Activated CD4-positive, alpha-beta memory T cell treated with anti-CD3 and anti-CD28 coated beads, Interleukin-2, amount 10 ng/mL, durations not matched to agents 7 days and 5 days (primary cell): ENCODE data around the gene MEIS1. TPM values are rescaled to one million over a fixed set of nuclear protein-coding genes. Genes with fewer than 3 reads are reported as not detected.

Source experiments
- CTCF ChIA-PET: fragments of 350-600 bp; sonication (Branson Sonifier 250); formaldehyde crosslinking; loops from one replicate; lab custom pipeline; 2021; ENCODE audit warnings: antibody characterized with exemption, inconsistent platforms; lab: Charles Lee
- POLR2A ChIA-PET: fragments of 350-600 bp; sonication (Branson Sonifier 250); formaldehyde crosslinking; loops from one replicate; lab custom pipeline; 2021; ENCODE audit warnings: antibody characterized with exemption; lab: Charles Lee
- DNase-seq: peaks from one replicate; pipeline ENCODE4 v3.0.0-alpha.2; 2020
- H3K27ac Mint-ChIP-seq: one replicate; pipeline ENCODE4 v1.8.0; 2021; ENCODE audit warnings: mild to moderate bottlenecking, mixed read lengths
- H3K27me3 Mint-ChIP-seq: one replicate; pipeline ENCODE4 v1.8.0; 2021; ENCODE audit warnings: mixed read lengths
- H3K36me3 Mint-ChIP-seq: one replicate; pipeline ENCODE4 v1.8.0; 2021; ENCODE audit warnings: low read depth, mixed read lengths
- H3K4me1 Mint-ChIP-seq: one replicate; pipeline ENCODE4 v1.8.0; 2021; ENCODE audit warnings: mixed read lengths
- H3K4me3 Mint-ChIP-seq: one replicate; pipeline ENCODE4 v1.8.0; 2021; ENCODE audit warnings: mild to moderate bottlenecking, mixed read lengths
- H3K9me3 Mint-ChIP-seq: one replicate; pipeline ENCODE4 v1.8.0; 2021; ENCODE audit warnings: mixed read lengths
- total RNA-seq, 2 experiments: library from RNA; stranded (reverse); gene quantifications; one replicate each; pipeline ENCODE4 v1.2.3, GENCODE V29; 2021

The MEIS1 gene
- total RNA-seq, 2 experiments from 2014 or later: not detected

GRCh38 chr2:66560683-66561082 is 125.8 kb downstream of the MEIS1 start:
- Mint-ChIP-seq H3K4me3 (no peak overlapping the region), H3K27me3 (peaks cover 3% of the 10 kb centered on the region), H3K36me3 (no peaks in the 10 kb centered on the region), H3K27ac (no peak overlapping the region), H3K4me1 (no peaks in the 10 kb centered on the region), H3K9me3 (no peaks in the 10 kb centered on the region)
- ChIA-PET POLR2A (no interaction called here), CTCF (no interaction called here)
- DNase-seq: no peak

GRCh38 chr2:66561645-66562303 is 126.8 kb downstream of the MEIS1 start:
- Mint-ChIP-seq H3K4me1 (no peaks in the 10 kb centered on the region), H3K4me3 (no peak overlapping the region), H3K9me3 (no peaks in the 10 kb centered on the region), H3K27me3 (peaks cover 3% of the 10 kb centered on the region), H3K27ac (no peak overlapping the region), H3K36me3 (no peaks in the 10 kb centered on the region)
- no peak for DNase-seq
- ChIA-PET CTCF (no interaction called here), POLR2A (no interaction called here)

GRCh38 chr2:66562304-66562685 is 127.4 kb downstream of the MEIS1 start:
- no peak overlapping the region for H3K27ac Mint-ChIP-seq
- ChIA-PET POLR2A (no interaction called here), CTCF (no interaction called here)
- no peak overlapping the region for H3K4me3 Mint-ChIP-seq
- no peak for DNase-seq
- H3K9me3 Mint-ChIP-seq: no peaks in the 10 kb centered on the region
- H3K4me1 Mint-ChIP-seq: no peaks in the 10 kb centered on the region
- no peaks in the 10 kb centered on the region for H3K36me3 Mint-ChIP-seq
- peaks cover 3% of the 10 kb centered on the region for H3K27me3 Mint-ChIP-seq

GRCh38 chr2:66563473-66563872 is 128.5 kb downstream of the MEIS1 start:
- POLR2A ChIA-PET: no interaction called here
- H3K27ac Mint-ChIP-seq: no peak overlapping the region
- H3K27me3 Mint-ChIP-seq: peaks cover 3% of the 10 kb centered on the region
- H3K4me3 Mint-ChIP-seq: no peak overlapping the region
- no peak for DNase-seq
- CTCF ChIA-PET: no interaction called here
- H3K4me1 Mint-ChIP-seq: no peaks in the 10 kb centered on the region
- H3K36me3 Mint-ChIP-seq: no peaks in the 10 kb centered on the region
- H3K9me3 Mint-ChIP-seq: no peaks in the 10 kb centered on the region

GRCh38 chr2:66565291-66565690 is 130.4 kb downstream of the MEIS1 start:
- no peak overlapping the region for H3K4me3 Mint-ChIP-seq
- no peaks in the 10 kb centered on the region for H3K9me3 Mint-ChIP-seq
- peaks cover 3% of the 10 kb centered on the region for H3K27me3 Mint-ChIP-seq
- POLR2A ChIA-PET: no interaction called here
- H3K4me1 Mint-ChIP-seq: no peaks in the 10 kb centered on the region
- no peak for DNase-seq
- CTCF ChIA-PET: no interaction called here
- H3K27ac Mint-ChIP-seq: no peak overlapping the region
- no peaks in the 10 kb centered on the region for H3K36me3 Mint-ChIP-seq

- Mint-ChIP-seq H3K4me1 (no peaks in the 10 kb centered on the region), H3K36me3 (no peaks in the 10 kb centered on the region), H3K27me3 (peaks cover 3% of the 10 kb centered on the region), H3K9me3 (no peaks in the 10 kb centered on the region), H3K27ac (no peak overlapping the region), H3K4me3 (no peak overlapping the region)
- POLR2A ChIA-PET: no interaction called here
- CTCF ChIA-PET: no interaction called here
- DNase-seq: no peak
These were observed 131.9 kb downstream of the MEIS1 start for GRCh38 chr2:66566726-66567399.

GRCh38 chr2:66567729-66568128 is 132.8 kb downstream of the MEIS1 start:
- ChIA-PET POLR2A (no interaction called here), CTCF (no interaction called here)
- no peaks in the 10 kb centered on the region for H3K9me3 Mint-ChIP-seq
- DNase-seq: no peak
- H3K27me3 Mint-ChIP-seq: peaks cover 3% of the 10 kb centered on the region
- H3K36me3 Mint-ChIP-seq: no peaks in the 10 kb centered on the region
- no peak overlapping the region for H3K4me3 Mint-ChIP-seq
- no peak overlapping the region for H3K27ac Mint-ChIP-seq
- H3K4me1 Mint-ChIP-seq: no peaks in the 10 kb centered on the region

GRCh38 chr2:66568650-66569300 is 133.8 kb downstream of the MEIS1 start:
- Mint-ChIP-seq H3K27ac (no peak overlapping the region), H3K27me3 (peaks cover 2% of the 10 kb centered on the region), H3K9me3 (no peaks in the 10 kb centered on the region), H3K36me3 (no peaks in the 10 kb centered on the region), H3K4me1 (no peaks in the 10 kb centered on the region), H3K4me3 (no peak overlapping the region)
- ChIA-PET POLR2A (no interaction called here), CTCF (no interaction called here)
- DNase-seq: no peak

- Mint-ChIP-seq H3K9me3 (no peaks in the 10 kb centered on the region), H3K36me3 (no peaks in the 10 kb centered on the region), H3K27me3 (peaks cover 7% of the 10 kb centered on the region), H3K4me3 (no peak overlapping the region), H3K4me1 (no peaks in the 10 kb centered on the region), H3K27ac (no peak overlapping the region)
- DNase-seq: no peak
- ChIA-PET POLR2A (no interaction called here), CTCF (no interaction called here)
These were observed 134.5 kb downstream of the MEIS1 start for GRCh38 chr2:66569321-66569851.

GRCh38 chr2:66569974-66570373 is 135.0 kb downstream of the MEIS1 start:
- POLR2A ChIA-PET: no interaction called here
- no peak overlapping the region for H3K27ac Mint-ChIP-seq

GRCh38 chr2:66570471-66570870 is 135.5 kb downstream of the MEIS1 start:
- Mint-ChIP-seq H3K27me3 (peaks cover 17% of the 10 kb centered on the region), H3K27ac (no peak overlapping the region), H3K36me3 (no peaks in the 10 kb centered on the region), H3K4me1 (peaks cover 3% of the 10 kb centered on the region), H3K9me3 (no peaks in the 10 kb centered on the region), H3K4me3 (no peak overlapping the region)
- POLR2A ChIA-PET: no interaction called here
- CTCF ChIA-PET: no interaction called here
- DNase-seq: no peak

More at GRCh38 chr2:66569974-66570373, 135.0 kb downstream of the MEIS1 start:
- no peak for DNase-seq
- H3K4me1 Mint-ChIP-seq: no peaks in the 10 kb centered on the region
- CTCF ChIA-PET: no interaction called here
- H3K4me3 Mint-ChIP-seq: no peak overlapping the region
- peaks cover 12% of the 10 kb centered on the region for H3K27me3 Mint-ChIP-seq
- H3K9me3 Mint-ChIP-seq: no peaks in the 10 kb centered on the region
- no peaks in the 10 kb centered on the region for H3K36me3 Mint-ChIP-seq

- no peak for DNase-seq
- no peak overlapping the region for H3K4me3 Mint-ChIP-seq
- H3K27ac Mint-ChIP-seq: no peak overlapping the region
- POLR2A ChIA-PET: no interaction called here
- no peaks in the 10 kb centered on the region for H3K9me3 Mint-ChIP-seq
- peaks cover 25% of the 10 kb centered on the region for H3K27me3 Mint-ChIP-seq
- H3K36me3 Mint-ChIP-seq: no peaks in the 10 kb centered on the region
- CTCF ChIA-PET: no interaction called here
- peaks cover 4% of the 10 kb centered on the region for H3K4me1 Mint-ChIP-seq
These were observed 137.0 kb downstream of the MEIS1 start for GRCh38 chr2:66571918-66572317.

- peaks cover 30% of the 10 kb centered on the region for H3K27me3 Mint-ChIP-seq
- H3K36me3 Mint-ChIP-seq: no peaks in the 10 kb centered on the region
- H3K4me3 Mint-ChIP-seq: no peak overlapping the region
- POLR2A ChIA-PET: no interaction called here
- no peak for DNase-seq
- no peaks in the 10 kb centered on the region for H3K9me3 Mint-ChIP-seq
- H3K27ac Mint-ChIP-seq: no peak overlapping the region
- peaks cover 4% of the 10 kb centered on the region for H3K4me1 Mint-ChIP-seq
- CTCF ChIA-PET: no interaction called here
These were observed 137.5 kb downstream of the MEIS1 start for GRCh38 chr2:66572391-66572790.
